ENCODE measurements around the gene IGSF6.

DNA sequence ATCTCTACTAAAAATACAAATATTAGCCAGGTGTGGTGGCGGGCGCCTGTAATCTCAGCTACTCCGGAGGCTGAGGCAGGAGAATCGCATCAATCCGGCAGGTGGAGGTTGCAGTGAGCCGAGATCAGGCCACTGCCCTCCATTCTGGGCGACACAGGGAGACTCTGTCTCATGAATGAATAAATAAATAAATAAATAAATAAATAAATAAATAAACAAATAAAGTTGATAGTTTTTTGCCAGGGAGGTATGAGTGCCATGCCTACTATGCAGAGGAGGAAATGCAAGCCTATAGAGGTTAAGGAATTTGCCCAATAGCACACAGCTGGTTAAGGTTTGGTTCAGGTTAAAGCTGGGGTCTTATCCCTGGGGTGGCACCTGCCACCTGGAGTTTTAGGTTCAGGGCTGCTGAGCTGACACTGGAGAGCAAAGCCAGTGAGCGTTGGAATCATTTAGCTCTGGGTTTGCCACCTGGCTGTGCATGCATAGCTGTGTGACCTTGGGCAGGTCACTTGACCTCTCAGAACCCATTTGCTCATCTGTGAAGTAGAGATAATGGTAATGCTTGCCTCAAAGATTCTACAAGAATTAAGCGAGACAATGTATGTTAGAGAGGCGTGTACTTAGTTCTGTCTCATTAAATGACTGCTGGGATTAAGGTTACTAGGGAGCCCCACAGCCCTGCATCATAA is 12.5 kb upstream of the IGSF6 start:
- TF ChIP-seq, protein P1, sequence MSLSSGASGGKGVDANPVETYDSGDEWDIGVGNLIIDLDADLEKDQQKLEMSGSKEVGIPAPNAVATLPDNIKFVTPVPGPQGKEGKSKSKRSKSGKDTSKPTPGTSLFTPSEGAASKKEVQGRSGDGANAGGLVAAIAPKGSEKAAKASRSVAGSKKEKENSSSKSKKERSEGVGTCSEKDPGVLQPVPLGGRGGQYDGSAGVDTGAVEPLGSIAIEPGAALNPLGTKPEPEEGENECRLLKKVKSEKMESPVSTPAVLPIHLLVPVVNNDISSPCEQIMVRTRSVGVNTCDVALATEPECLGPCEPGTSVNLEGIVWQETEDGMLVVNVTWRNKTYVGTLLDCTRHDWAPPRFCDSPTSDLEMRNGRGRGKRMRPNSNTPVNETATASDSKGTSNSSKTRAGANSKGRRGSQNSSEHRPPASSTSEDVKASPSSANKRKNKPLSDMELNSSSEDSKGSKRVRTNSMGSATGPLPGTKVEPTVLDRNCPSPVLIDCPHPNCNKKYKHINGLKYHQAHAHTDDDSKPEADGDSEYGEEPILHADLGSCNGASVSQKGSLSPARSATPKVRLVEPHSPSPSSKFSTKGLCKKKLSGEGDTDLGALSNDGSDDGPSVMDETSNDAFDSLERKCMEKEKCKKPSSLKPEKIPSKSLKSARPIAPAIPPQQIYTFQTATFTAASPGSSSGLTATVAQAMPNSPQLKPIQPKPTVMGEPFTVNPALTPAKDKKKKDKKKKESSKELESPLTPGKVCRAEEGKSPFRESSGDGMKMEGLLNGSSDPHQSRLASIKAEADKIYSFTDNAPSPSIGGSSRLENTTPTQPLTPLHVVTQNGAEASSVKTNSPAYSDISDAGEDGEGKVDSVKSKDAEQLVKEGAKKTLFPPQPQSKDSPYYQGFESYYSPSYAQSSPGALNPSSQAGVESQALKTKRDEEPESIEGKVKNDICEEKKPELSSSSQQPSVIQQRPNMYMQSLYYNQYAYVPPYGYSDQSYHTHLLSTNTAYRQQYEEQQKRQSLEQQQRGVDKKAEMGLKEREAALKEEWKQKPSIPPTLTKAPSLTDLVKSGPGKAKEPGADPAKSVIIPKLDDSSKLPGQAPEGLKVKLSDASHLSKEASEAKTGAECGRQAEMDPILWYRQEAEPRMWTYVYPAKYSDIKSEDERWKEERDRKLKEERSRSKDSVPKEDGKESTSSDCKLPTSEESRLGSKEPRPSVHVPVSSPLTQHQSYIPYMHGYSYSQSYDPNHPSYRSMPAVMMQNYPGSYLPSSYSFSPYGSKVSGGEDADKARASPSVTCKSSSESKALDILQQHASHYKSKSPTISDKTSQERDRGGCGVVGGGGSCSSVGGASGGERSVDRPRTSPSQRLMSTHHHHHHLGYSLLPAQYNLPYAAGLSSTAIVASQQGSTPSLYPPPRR (CRISPR knock-in tag; IDR thresholded peaks at IDR 0.05; ENCODE audit: borderline replicate concordance) = no peak
- no peak for TF ChIP-seq TCF7 (IDR thresholded peaks at IDR 0.05; ENCODE audit: borderline replicate concordance)
